SK-N-MC (cell line): Measurements from ENCODE around the gene TMEM106C.

ENCODE experiments used
- EZH2 ChIP-seq: fragments of 200-600 bp; sonication (generic); IDR thresholded peaks from one replicate; pipeline ENCODE4 v1.6.1; 2017; ENCODE audit warnings: antibody characterized with exemption
- POLR2AphosphoS5 ChIP-seq: IDR thresholded peaks from 2 replicates; pipeline ENCODE4 v1.6.1; 2012; ENCODE audit warnings: mild to moderate bottlenecking, low read depth, low read length, borderline replicate concordance

GRCh38 chr12:48015129-48015528 lies 51.7 kb downstream of the TMEM106C start:
- TF ChIP-seq EZH2: no peak
- TF ChIP-seq POLR2AphosphoS5: no peak
